Measurements from ENCODE around the gene CAB39L. TPM values are rescaled to one million over a fixed set of nuclear protein-coding genes. Genes with fewer than 3 reads are reported as not detected.

The CAB39L gene
- total and polyA plus RNA-seq, 2 experiments from 2014 or later, result 3.3 to 4.4 TPM

- DNase-seq (ENCODE audit: low spot score) (no peak), ATAC-seq (peak; percentile 49; the same call in 2 of the 3 replicates)
- no peak overlapping the region for H3K4me2 ChIP-seq
- Mint-ChIP-seq H3K27ac (no peak overlapping the region), H3K27me3 (ENCODE audit: insufficient read depth, low read depth, poor library complexity) (peaks cover 6% of the 10 kb centered on the region), H3K4me3 (no peak overlapping the region), H3K36me3 (ENCODE audit: low read depth) (no peaks in the 10 kb centered on the region), H3K4me1 (peaks cover 8% of the 10 kb centered on the region), H3K9me3 (no peaks in the 10 kb centered on the region)
- H3K27ac ChIP-seq (ENCODE audit: low read depth), result no peak overlapping the region
- H4K20me1 ChIP-seq (replicated peaks; ENCODE audit: insufficient read depth), result no peaks in the 10 kb centered on the region
- peaks cover 31% of the 10 kb centered on the region; the same call in 1 of the 2 replicates for H3K27me3 ChIP-seq (ENCODE audit: insufficient read depth)
- no peaks in the 10 kb centered on the region for H3F3A ChIP-seq (replicated peaks; ENCODE audit: low read depth)
- no peaks in the 10 kb centered on the region for H3K36me3 ChIP-seq (ENCODE audit: insufficient read depth)
- no peaks in the 10 kb centered on the region for H3K9me2 ChIP-seq (ENCODE audit: insufficient read depth)
- H3K4me1 ChIP-seq (ENCODE audit: insufficient read depth), result 0 out of 2 replicates have a peak, but pooled peaks cover 2% of the 10 kb centered on the region
- H3K4me3 ChIP-seq, result no peak overlapping the region
- TF ChIP-seq ZNF331 (CRISPR knock-in tag; IDR thresholded peaks at IDR 0.05; ENCODE audit: low read depth) (no peak), NANOG (IDR thresholded peaks at IDR 0.05; ENCODE audit: borderline replicate concordance) (no peak), ZNF114 (CRISPR knock-in tag; IDR thresholded peaks at IDR 0.05) (no peak), POLR2AphosphoS5 (IDR thresholded peaks at IDR 0.05; ENCODE audit: low read depth) (no peak)
- no peaks in the 10 kb centered on the region for H3K79me2 ChIP-seq (replicated peaks; ENCODE audit: insufficient read depth)
- no peak overlapping the region for H2AFZ ChIP-seq
These were observed 57.2 kb downstream of the CAB39L start for GRCh38 chr13:49386664-49387063.

DNA sequence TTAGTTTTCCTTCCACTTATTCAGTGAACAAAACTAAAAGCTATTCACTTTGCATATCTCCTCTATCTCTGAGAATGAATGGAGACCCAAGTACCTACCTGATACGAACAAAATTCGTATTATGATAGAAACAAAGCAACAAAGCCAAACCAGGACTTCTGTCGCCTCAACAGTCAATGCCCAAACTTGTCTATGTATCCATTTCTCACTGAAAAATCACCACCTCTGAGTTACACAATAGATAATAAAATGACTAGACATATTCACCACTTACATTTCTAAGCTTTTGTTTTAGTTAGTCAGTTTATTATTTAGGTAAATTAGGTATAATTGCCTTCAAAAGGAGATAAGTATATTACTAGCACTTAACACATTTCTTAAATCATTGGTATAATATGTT, 67.7 kb downstream of the CAB39L start:
- Histone ChIP-seq H3K27me3 (ENCODE audit: insufficient read depth) (no peaks in the 10 kb centered on the region), H2AFZ (no peak overlapping the region), H3K4me1 (ENCODE audit: insufficient read depth) (no peaks in the 10 kb centered on the region; the same call in 1 of the 2 replicates), H3K9me2 (ENCODE audit: insufficient read depth) (no peaks in the 10 kb centered on the region), H3K27ac (ENCODE audit: low read depth) (no peak overlapping the region), H3F3A (replicated peaks; ENCODE audit: low read depth) (no peaks in the 10 kb centered on the region), H3K36me3 (ENCODE audit: insufficient read depth) (no peaks in the 10 kb centered on the region), H3K4me2 (no peak overlapping the region), H3K79me2 (replicated peaks; ENCODE audit: insufficient read depth) (no peaks in the 10 kb centered on the region), H4K20me1 (replicated peaks; ENCODE audit: insufficient read depth) (no peaks in the 10 kb centered on the region), H3K4me3 (no peak overlapping the region)
- Mint-ChIP-seq H3K27ac (no peak overlapping the region), H3K9me3 (peaks cover 10% of the 10 kb centered on the region; the same call in 2 of the 3 replicates), H3K4me3 (no peak overlapping the region), H3K4me1 (peaks cover 15% of the 10 kb centered on the region), H3K36me3 (ENCODE audit: low read depth) (peaks cover 3% of the 10 kb centered on the region; the same call in 2 of the 3 replicates), H3K27me3 (ENCODE audit: insufficient read depth, low read depth, poor library complexity) (no peaks in the 10 kb centered on the region)
- DNase-seq (ENCODE audit: low spot score) (no peak), ATAC-seq (no peak)
- TF ChIP-seq, protein P1, sequence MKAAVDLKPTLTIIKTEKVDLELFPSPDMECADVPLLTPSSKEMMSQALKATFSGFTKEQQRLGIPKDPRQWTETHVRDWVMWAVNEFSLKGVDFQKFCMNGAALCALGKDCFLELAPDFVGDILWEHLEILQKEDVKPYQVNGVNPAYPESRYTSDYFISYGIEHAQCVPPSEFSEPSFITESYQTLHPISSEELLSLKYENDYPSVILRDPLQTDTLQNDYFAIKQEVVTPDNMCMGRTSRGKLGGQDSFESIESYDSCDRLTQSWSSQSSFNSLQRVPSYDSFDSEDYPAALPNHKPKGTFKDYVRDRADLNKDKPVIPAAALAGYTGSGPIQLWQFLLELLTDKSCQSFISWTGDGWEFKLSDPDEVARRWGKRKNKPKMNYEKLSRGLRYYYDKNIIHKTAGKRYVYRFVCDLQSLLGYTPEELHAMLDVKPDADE (IDR thresholded peaks at IDR 0.05), result no peak
- TF ChIP-seq, protein P2, sequence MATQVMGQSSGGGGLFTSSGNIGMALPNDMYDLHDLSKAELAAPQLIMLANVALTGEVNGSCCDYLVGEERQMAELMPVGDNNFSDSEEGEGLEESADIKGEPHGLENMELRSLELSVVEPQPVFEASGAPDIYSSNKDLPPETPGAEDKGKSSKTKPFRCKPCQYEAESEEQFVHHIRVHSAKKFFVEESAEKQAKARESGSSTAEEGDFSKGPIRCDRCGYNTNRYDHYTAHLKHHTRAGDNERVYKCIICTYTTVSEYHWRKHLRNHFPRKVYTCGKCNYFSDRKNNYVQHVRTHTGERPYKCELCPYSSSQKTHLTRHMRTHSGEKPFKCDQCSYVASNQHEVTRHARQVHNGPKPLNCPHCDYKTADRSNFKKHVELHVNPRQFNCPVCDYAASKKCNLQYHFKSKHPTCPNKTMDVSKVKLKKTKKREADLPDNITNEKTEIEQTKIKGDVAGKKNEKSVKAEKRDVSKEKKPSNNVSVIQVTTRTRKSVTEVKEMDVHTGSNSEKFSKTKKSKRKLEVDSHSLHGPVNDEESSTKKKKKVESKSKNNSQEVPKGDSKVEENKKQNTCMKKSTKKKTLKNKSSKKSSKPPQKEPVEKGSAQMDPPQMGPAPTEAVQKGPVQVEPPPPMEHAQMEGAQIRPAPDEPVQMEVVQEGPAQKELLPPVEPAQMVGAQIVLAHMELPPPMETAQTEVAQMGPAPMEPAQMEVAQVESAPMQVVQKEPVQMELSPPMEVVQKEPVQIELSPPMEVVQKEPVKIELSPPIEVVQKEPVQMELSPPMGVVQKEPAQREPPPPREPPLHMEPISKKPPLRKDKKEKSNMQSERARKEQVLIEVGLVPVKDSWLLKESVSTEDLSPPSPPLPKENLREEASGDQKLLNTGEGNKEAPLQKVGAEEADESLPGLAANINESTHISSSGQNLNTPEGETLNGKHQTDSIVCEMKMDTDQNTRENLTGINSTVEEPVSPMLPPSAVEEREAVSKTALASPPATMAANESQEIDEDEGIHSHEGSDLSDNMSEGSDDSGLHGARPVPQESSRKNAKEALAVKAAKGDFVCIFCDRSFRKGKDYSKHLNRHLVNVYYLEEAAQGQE (IDR thresholded peaks at IDR 0.05; ENCODE audit: unreplicated experiment), result no peak
- TF ChIP-seq, protein P3, sequence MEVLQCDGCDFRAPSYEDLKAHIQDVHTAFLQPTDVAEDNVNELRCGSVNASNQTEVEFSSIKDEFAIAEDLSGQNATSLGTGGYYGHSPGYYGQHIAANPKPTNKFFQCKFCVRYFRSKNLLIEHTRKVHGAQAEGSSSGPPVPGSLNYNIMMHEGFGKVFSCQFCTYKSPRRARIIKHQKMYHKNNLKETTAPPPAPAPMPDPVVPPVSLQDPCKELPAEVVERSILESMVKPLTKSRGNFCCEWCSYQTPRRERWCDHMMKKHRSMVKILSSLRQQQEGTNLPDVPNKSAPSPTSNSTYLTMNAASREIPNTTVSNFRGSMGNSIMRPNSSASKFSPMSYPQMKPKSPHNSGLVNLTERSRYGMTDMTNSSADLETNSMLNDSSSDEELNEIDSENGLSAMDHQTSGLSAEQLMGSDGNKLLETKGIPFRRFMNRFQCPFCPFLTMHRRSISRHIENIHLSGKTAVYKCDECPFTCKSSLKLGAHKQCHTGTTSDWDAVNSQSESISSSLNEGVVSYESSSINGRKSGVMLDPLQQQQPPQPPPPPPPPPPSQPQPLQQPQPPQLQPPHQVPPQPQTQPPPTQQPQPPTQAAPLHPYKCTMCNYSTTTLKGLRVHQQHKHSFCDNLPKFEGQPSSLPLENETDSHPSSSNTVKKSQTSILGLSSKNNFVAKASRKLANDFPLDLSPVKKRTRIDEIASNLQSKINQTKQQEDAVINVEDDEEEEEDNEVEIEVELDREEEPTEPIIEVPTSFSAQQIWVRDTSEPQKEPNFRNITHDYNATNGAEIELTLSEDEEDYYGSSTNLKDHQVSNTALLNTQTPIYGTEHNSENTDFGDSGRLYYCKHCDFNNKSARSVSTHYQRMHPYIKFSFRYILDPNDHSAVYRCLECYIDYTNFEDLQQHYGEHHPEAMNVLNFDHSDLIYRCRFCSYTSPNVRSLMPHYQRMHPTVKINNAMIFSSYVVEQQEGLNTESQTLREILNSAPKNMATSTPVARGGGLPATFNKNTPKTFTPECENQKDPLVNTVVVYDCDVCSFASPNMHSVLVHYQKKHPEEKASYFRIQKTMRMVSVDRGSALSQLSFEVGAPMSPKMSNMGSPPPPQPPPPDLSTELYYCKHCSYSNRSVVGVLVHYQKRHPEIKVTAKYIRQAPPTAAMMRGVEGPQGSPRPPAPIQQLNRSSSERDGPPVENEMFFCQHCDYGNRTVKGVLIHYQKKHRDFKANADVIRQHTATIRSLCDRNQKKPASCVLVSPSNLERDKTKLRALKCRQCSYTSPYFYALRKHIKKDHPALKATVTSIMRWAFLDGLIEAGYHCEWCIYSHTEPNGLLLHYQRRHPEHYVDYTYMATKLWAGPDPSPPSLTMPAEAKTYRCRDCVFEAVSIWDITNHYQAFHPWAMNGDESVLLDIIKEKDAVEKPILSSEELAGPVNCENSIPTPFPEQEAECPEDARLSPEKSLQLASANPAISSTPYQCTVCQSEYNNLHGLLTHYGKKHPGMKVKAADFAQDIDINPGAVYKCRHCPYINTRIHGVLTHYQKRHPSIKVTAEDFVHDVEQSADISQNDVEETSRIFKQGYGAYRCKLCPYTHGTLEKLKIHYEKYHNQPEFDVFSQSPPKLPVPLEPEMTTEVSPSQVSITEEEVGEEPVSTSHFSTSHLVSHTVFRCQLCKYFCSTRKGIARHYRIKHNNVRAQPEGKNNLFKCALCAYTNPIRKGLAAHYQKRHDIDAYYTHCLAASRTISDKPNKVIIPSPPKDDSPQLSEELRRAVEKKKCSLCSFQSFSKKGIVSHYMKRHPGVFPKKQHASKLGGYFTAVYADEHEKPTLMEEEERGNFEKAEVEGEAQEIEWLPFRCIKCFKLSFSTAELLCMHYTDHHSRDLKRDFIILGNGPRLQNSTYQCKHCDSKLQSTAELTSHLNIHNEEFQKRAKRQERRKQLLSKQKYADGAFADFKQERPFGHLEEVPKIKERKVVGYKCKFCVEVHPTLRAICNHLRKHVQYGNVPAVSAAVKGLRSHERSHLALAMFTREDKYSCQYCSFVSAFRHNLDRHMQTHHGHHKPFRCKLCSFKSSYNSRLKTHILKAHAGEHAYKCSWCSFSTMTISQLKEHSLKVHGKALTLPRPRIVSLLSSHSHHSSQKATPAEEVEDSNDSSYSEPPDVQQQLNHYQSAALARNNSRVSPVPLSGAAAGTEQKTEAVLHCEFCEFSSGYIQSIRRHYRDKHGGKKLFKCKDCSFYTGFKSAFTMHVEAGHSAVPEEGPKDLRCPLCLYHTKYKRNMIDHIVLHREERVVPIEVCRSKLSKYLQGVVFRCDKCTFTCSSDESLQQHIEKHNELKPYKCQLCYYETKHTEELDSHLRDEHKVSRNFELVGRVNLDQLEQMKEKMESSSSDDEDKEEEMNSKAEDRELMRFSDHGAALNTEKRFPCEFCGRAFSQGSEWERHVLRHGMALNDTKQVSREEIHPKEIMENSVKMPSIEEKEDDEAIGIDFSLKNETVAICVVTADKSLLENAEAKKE (CRISPR knock-in tag; IDR thresholded peaks at IDR 0.05), result no peak
- TF ChIP-seq NANOG (IDR thresholded peaks at IDR 0.05; ENCODE audit: borderline replicate concordance) (no peak), ZNF114 (CRISPR knock-in tag; IDR thresholded peaks at IDR 0.05) (no peak), POLR2AphosphoS5 (IDR thresholded peaks at IDR 0.05; ENCODE audit: low read depth) (no peak), JUNB (IDR thresholded peaks at IDR 0.05; ENCODE audit: unreplicated experiment) (no peak)
- TF ChIP-seq, protein P4, sequence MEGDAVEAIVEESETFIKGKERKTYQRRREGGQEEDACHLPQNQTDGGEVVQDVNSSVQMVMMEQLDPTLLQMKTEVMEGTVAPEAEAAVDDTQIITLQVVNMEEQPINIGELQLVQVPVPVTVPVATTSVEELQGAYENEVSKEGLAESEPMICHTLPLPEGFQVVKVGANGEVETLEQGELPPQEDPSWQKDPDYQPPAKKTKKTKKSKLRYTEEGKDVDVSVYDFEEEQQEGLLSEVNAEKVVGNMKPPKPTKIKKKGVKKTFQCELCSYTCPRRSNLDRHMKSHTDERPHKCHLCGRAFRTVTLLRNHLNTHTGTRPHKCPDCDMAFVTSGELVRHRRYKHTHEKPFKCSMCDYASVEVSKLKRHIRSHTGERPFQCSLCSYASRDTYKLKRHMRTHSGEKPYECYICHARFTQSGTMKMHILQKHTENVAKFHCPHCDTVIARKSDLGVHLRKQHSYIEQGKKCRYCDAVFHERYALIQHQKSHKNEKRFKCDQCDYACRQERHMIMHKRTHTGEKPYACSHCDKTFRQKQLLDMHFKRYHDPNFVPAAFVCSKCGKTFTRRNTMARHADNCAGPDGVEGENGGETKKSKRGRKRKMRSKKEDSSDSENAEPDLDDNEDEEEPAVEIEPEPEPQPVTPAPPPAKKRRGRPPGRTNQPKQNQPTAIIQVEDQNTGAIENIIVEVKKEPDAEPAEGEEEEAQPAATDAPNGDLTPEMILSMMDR (conservative IDR thresholded peaks at IDR 0.05; ENCODE audit: low read depth in 2 of 2), result no peak

Measured in GM23338 (cell line).